ENCODE measurements around the gene SGSH.
"Not testable (repeated sequence)": the region's sequence is repeated elsewhere in the genome, so short reads cannot be mapped to it uniquely, and the experiment has no call there.

Gene SGSH

DNA sequence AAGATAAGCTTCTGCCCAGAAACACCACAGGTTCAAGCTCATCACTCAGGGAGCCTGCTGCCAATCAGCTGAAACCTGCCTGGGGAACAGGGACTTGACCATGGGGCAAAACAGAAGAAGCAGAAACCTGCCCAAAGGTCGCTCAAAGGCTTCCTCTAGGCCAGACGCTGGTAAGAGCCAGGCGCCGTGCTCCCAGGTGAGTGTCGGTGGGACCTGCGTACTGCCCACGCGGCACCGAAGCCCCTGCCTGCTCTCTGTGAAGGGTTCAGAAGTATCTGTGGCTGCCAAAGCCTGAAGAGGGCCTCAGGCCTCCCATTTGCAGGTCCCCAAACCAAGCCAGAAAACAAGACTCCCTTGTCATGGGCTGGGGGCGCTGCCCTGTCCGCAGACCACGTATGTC lies 10.4 kb downstream of the SGSH start:
- no peak for DNase-seq

- no peak for DNase-seq
Measured at GRCh38 chr17:80208050-80208449, 12.1 kb downstream of the SGSH start.

- no peak for DNase-seq
Measured at GRCh38 chr17:80205811-80206210, 14.3 kb downstream of the SGSH start.

DNA sequence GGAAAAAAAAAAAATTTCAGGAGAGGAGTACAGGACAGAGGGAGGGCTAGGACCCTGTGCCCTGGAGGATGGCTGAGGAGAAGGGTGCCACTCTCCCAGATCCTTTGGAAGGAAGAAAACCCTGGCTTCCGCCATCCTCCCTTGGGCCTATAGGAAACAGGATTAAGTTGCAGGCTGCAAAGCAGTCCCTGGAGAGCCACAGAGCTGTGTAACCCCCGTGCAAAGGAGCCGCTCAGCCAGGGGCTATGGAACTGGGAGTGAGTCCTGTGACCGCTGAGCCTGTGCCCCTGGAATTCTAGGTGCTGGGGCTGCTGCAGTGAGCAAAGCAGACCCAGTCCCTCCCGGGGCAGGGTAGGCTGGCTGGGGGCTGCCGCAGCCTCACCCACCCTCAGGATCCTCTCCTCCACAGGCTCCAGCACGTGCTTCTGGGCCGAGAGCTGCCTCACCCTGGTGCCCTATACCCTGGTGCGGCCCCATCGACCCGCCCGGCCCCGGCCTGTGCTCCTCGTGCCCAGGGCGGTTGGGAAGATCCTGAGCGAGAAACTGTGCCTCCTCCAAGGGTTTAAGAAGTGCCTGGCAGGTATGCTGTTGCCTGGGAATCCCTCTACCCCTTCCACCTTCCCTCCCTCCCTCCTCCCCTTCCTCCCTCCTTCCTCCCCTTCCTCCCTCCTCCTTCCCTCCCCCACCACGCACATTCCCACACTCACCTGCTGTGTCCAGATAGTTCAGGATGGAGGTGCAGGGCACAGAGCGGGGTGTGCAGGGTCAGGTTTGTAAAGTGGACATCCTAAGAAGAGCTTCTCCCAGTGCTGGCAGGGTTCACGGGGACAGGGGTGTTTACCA lies 15.3 kb downstream of the SGSH start:
- DNase-seq = no peak

GRCh38 chr17:80203471-80203963 lies 16.6 kb downstream of the SGSH start:
- no peak for DNase-seq

GRCh38 chr17:80202197-80202596 lies 17.9 kb downstream of the SGSH start:
- DNase-seq = no peak

DNA sequence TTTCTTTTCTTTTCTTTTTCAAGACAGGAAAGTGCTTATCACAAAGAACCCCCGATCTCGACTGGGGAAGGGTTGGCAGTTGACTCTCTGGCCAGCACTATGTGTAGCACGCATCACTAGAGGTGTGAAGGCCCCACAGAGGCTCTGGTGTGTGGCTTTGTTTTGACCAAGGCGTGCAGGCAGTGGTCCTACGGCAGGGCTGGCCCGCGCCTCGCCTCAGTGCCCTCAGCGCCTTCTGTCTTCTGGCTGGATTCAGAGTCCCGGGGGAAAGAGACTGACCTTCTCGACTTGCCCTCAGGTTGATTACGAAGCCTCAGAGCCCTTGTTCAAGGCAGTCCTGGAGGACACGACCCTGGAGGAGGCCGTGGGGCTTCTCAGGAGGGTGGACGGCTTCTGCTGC lies 18.7 kb downstream of the SGSH start:
- no peak for DNase-seq

DNA sequence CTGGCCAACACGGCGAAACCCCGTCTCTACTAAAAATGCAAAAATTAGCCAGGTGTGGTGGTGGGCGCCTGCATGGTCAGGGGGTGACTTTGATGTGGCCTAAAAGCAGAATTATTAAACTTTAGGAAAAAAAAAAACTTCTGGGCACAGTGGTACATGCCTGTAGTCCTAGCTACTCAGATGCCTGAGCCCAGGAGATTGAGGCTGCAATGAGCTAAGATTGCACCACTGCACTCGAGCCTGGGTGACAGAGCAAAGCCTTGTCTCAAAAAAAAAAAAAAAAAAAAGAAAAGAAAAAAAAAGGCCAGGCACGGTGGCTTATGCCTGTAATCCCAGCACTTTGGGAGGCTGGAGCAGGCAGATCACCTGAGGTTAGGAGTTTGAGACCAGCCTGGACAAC lies 20.8 kb downstream of the SGSH start:
- not testable (repeated sequence) for DNase-seq

- DNase-seq = no peak
Measured at GRCh38 chr17:80198144-80198661, 21.9 kb downstream of the SGSH start.

DNA sequence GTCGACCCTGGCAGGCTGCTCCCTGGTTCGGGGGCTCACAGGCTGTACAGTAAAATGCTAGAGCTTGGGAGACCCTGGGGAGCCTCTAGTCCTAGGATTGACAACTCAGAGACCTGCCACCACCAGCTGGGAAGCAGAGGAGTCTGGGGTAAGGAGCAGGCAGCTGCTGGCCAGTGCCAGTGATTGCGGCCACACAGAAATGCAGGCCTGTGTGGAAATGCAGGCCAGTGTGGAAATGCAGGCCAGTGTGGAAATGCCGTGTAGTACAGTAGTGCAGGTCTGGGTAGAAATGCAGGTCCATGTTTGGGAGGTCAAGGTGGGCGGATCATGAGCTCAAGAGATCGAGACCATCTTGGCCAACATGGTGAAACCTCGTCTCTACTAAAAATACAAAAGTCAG lies 23.5 kb downstream of the SGSH start:
- DNase-seq = no peak

DNA sequence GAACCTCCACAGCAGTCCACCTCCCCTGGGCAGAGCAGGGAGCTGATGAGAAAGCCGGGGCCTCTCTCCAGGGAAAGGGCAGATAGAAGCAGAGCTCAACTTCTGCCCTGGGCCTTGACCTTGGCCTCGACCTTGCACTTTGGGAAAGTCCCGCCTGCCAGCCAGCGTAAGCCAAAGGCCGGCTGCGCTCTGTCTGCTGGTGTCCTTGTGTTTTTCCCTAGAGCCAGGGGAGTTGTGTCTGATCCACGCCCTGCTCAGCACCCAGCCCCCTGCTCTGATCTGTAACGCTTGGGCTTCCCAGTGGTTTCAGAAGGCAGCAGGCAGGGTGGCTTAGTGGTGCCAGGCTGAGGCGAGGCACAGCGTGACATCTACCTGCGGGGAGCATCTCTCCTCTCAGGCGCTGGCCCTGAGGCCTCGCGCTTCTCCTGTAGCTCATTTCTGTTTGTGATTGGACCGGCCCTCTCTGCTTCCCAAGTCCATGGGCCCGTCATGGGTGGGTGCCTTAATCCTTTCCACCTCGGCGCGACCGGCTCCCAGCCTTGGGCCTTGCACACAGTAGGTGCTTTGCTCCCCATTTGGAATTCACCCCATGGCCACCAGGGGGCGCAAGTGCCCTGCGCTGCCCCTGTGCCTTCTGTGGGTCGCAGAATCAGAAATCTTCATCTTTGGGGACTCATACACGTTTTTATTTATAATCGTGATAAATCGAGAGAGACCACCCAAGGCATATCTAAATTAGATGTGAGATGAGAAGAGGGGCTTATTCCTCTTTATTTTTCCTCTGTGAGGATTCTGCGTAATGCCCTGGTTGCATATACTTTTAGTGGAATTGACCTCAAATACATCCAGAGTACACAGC lies 24.2 kb downstream of the SGSH start:
- peak; percentile 50 to 51 for DNase-seq

DNA sequence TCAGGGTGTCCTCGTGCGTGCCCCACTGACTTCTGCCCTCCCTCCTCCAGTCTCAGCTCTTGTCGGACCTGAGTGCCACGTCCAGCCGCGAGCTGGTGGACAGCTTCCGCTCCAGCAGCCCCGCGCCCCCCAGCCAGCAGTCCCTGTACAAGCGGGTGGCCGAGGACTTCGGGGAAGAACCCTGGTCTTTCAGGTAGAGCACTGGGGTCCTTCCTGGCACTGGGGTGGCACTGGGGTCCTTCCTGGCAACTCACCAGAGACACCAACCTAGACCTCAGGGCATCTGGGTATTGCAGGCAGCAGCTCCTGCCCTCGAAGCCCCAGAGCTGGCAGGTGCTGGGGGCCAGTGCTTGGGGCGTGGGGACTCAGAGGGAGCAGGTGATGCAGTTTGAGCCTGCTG lies 25.0 kb downstream of the SGSH start:
- DNase-seq = no peak

GRCh38 chr17:80191865-80192661 lies 28.1 kb downstream of the SGSH start:
- no peak for DNase-seq

GRCh38 chr17:80191192-80191591 lies 28.9 kb downstream of the SGSH start:
- no peak for DNase-seq

- no peak for DNase-seq
Measured at GRCh38 chr17:80190716-80191115, 29.4 kb downstream of the SGSH start.

- DNase-seq = no peak
Measured at GRCh38 chr17:80189611-80190010, 30.5 kb downstream of the SGSH start.

GRCh38 chr17:80187515-80187941 lies 32.6 kb downstream of the SGSH start:
- DNase-seq = no peak

DNA sequence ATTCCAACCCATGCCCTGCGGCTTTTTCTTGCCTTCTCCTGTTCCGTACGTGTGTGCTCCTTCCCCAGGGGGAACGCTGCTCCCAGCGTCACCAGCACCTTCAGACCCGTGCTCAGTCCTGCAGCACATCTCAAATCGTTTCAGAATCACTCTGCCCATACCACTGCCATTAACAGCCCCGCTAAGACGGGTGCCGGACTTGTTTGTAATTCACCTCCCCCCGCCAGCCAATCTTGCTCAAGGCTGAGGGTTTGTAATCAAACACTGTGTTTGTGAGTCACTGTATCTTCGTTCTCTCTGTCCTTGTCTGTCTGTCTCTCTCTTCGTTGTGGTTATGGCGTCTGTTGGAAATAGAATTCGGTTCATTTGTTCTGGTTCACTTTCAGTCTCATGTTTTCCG lies 33.0 kb downstream of the SGSH start:
- DNase-seq = no peak

GRCh38 chr17:80185968-80186367 lies 34.2 kb downstream of the SGSH start:
- DNase-seq = no peak

GRCh38 chr17:80184423-80184714 lies 35.8 kb downstream of the SGSH start:
- DNase-seq = no peak

DNA sequence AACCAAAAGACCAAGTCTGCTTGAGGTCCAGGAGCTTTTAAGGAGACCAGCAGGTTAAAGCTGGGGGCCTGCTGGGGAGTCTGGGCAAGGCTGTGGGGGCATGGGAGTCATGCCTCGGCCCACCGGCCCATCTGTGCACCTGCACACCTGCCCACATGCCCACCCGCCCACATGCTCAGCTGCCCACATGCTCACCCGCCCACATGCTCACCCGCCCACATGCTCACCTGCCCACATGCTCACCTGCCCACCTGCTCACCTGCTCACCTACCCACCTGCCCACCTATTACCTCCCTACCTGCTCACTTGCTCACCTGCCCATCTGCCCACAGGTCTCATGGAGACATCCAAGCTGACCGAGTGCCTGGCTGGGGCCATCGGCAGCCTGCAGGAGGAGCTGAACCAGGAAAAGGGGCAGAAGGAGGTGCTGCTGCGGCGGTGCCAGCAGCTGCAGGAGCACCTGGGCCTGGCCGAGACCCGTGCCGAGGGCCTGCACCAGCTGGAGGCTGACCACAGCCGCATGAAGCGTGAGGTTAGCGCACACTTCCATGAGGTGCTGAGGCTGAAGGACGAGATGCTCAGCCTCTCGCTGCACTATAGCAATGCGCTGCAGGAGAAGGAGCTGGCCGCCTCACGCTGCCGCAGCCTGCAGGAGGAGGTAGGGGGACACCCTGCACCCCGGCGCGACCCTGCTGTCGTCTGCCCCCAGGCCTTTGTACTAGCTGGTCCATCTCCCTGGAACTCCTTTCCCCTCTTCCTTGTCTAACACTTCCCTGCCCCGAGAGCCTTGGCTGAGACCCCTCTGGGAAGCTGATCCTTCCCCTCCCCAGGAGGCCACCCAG lies 36.3 kb downstream of the SGSH start:
- DNase-seq = no peak

- DNase-seq = no peak
Measured at GRCh38 chr17:80182845-80183223, 37.3 kb downstream of the SGSH start.

Measured in activated CD4-positive, alpha-beta T cell treated with anti-CD3 and anti-CD28 coated beads, Interleukin-2, amount 50 U/mL, for 4 hours (primary cell).